ENCODE measurements around the gene MRGPRG.

GRCh38 chr11:3219281-3219892 is 774 bp upstream of the MRGPRG start:
- no peak for TF ChIP-seq CTCF (IDR thresholded peaks at IDR 0.05)
- no peak for TF ChIP-seq POLR2A (IDR thresholded peaks at IDR 0.05)

Data from tibial nerve (tissue), 3 donors.